Measurements from ENCODE around the gene STK35.

STK35 gene

DNA sequence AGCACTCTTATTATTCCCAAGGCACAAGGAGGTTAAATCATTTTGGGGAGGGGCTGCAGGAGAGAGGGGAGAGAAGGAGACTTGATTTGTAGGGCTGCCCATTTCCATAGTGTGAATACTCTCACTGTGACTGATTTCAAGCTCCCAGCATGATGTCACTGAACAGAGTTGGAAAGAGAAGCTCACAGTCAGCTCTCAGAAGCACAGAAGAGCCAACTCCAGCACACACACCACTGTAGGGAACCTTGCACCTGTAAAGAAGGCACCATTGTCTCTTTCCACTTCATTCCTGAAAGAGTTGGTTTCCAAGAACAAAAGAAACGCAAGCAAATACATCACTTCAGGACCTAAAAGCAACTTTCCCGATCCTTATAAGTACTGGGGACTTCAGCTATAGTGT, 12.7 kb upstream of the STK35 start:
- Mint-ChIP-seq H3K9me3 (no peaks in the 10 kb centered on the region), H3K36me3 (ENCODE audit: insufficient read depth) (no peaks in the 10 kb centered on the region), H3K4me3 (no peak overlapping the region), H3K27ac (ENCODE audit: low read depth) (no peak overlapping the region), H3K4me1 (no peaks in the 10 kb centered on the region), H3K27me3 (peaks cover 78% of the 10 kb centered on the region)
- ATAC-seq (replicated peaks; ENCODE audit: extremely low read depth, poor library complexity, severe bottlenecking) (no peak), DNase-seq (ENCODE audit: low spot score in 2 of 2) (no peak)

DNA sequence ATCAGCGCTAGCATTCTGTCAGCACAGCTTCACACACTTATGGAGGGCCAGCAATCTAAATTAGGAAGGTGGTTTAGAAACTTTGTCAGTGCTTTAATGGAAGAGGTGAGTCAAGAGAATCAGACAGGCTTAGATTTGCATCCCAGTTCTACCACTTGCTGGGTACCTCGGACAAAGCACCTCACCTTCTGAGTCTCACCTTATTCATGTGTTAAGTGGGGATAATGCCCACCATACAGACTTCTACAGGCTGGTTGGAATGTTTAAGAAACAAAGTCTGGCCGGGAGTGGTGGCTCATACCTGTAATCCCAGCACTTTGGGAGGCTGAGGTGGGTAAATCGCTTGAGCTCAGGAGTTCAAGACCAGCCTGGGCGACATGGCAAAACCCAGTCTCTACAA, 12.2 kb upstream of the STK35 start:
- no peaks in the 10 kb centered on the region for H3K4me1 Mint-ChIP-seq
- H3K9me3 Mint-ChIP-seq = no peaks in the 10 kb centered on the region
- DNase-seq (ENCODE audit: low spot score in 2 of 2) (no peak), ATAC-seq (replicated peaks; ENCODE audit: extremely low read depth, poor library complexity, severe bottlenecking) (no peak)
- no peak overlapping the region for H3K4me3 Mint-ChIP-seq
- H3K27me3 Mint-ChIP-seq = peaks cover 78% of the 10 kb centered on the region
- H3K27ac Mint-ChIP-seq (ENCODE audit: low read depth) = no peak overlapping the region
- no peaks in the 10 kb centered on the region for H3K36me3 Mint-ChIP-seq (ENCODE audit: insufficient read depth)

DNA sequence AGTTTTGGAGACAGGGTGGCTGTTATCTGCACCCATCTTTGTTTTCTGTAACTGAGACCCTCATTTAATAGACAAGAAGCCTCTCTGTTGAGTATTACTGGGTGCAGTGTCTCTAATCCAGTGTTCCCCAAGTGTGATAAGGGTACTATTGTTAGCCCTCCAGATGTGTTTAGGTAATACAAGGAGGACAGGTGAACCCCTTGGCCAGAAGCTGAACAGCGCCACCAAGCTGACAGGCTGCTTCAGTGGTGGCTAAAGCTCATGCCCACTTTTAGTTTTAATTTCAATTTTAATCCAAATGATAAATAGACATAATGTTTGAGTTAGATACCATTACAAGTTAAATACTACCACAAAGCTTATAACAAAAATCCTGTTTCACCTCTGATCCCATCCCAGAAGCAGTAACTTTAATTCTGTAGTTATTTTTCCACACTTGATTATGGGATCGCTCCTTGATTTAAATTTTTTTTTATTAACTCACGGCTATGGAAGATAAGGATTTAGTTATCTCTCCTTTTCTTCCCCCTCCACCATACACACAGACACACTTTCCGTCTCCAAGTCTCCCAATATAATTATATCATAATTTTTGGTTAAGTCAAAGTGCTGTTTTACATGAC, 8.4 kb upstream of the STK35 start:
- Mint-ChIP-seq H3K27me3 (peaks cover 61% of the 10 kb centered on the region), H3K4me3 (no peak overlapping the region), H3K9me3 (no peaks in the 10 kb centered on the region), H3K27ac (ENCODE audit: low read depth) (no peak overlapping the region), H3K36me3 (ENCODE audit: insufficient read depth) (no peaks in the 10 kb centered on the region), H3K4me1 (no peaks in the 10 kb centered on the region)
- DNase-seq (ENCODE audit: low spot score in 2 of 2) (no peak), ATAC-seq (replicated peaks; ENCODE audit: extremely low read depth, poor library complexity, severe bottlenecking) (no peak)

DNA sequence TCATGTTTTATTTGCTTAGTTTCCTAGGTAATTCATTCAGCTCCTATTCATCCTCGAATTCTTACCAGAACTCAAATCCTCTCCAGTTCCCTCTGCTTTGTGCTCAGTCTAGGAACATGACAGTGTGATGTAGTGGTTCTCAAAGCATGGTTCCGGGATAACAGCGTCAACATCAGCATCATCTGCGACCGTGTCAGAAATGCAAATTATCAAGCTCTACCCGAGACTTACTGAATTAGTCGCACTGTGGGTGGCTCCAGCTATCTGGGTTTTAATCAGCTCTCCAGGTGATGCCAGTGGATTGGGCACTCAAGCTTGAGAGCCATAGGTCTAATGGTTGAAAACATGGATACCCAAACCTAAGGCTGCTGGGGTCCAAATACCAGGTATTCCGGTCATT, 7.7 kb upstream of the STK35 start:
- Mint-ChIP-seq H3K27me3 (peaks cover 55% of the 10 kb centered on the region), H3K36me3 (ENCODE audit: insufficient read depth) (no peaks in the 10 kb centered on the region), H3K27ac (ENCODE audit: low read depth) (no peak overlapping the region), H3K4me1 (no peaks in the 10 kb centered on the region), H3K4me3 (no peak overlapping the region), H3K9me3 (no peaks in the 10 kb centered on the region)
- no peak for ATAC-seq (replicated peaks; ENCODE audit: extremely low read depth, poor library complexity, severe bottlenecking)
- DNase-seq (ENCODE audit: low spot score in 2 of 2) = no peak

DNA sequence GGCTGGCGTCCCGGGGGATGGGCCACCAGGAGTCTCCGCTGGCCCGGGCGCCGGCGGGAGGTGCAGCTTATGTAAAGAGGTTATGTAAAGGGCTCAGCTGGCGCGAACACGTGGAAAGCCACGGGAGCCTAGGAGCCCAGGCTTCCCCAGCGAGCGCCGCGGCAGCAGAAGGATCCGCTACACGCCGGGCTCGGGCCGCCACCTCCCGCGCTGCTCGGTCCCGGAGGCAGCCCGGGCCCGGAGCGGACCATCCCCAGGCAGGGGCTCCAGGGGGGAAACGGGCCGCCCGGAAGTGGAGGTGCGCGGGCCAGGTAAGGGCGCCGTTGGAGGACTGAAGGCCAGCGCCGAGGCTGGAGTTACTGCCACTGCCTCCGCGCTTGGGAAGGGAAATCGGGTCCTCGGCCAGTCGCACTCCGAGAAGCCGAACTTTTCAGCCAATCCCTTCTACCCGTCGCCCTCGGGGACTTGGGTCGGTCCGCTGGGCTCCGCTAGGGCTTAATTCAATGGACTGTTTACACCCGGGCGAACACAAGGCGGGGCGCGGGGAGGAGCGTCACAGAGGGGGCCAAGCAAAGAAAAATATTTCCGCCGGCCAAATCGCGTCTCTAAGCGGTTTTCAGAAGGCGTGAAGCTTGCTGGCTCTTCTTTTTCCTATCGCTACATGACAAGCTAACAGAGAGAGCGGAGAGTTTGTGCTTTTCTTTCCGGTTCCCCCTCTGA, 398 bp downstream of the STK35 start:
- Mint-ChIP-seq H3K4me1 (peaks cover 43% of the 10 kb centered on the region), H3K9me3 (no peaks in the 10 kb centered on the region)
- peak; percentile 84 for ATAC-seq (replicated peaks; ENCODE audit: extremely low read depth, poor library complexity, severe bottlenecking)

DNA sequence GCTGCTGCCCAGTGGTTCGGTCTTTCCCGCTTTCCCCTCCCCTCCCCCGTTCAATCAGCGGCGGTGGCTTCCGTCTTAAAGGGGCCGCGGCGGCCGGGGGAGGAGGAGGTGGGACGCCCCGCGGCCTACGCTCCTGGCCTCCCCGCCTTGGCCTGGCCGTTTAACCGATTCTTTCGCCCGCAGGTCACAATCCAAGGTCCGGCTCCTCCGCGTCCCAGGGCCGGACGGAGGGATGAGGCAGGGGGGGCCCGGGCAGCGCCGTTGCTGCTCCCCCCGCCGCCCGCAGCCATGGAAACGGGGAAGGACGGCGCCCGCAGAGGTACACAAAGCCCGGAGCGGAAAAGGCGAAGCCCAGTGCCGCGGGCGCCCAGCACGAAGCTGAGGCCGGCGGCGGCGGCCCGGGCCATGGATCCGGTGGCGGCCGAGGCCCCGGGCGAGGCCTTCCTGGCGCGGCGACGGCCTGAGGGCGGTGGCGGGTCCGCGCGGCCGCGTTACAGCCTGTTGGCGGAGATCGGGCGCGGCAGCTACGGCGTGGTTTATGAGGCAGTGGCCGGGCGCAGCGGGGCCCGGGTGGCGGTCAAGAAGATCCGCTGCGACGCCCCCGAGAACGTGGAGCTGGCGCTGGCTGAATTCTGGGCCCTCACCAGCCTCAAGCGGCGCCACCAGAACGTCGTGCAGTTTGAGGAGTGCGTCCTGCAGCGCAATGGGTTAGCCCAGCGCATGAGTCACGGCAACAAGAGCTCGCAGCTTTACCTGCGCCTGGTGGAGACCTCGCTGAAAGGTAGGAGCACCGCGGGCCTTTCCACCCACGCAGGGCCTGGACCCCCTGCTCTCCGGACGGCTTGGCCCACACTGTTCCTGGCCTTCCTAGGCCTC, 1.2 kb downstream of the STK35 start:
- peak overlapping the region; percentile 88 for H3K4me3 Mint-ChIP-seq
- H3K36me3 Mint-ChIP-seq (ENCODE audit: insufficient read depth) = peaks cover 19% of the 10 kb centered on the region
- no peaks in the 10 kb centered on the region for H3K9me3 Mint-ChIP-seq
- peaks cover 51% of the 10 kb centered on the region for H3K4me1 Mint-ChIP-seq
- DNase-seq (ENCODE audit: low spot score in 2 of 2) (peak; percentile 41 to 82), ATAC-seq (replicated peaks; ENCODE audit: extremely low read depth, poor library complexity, severe bottlenecking) (peak; percentile 71)
- H3K27me3 Mint-ChIP-seq = no peaks in the 10 kb centered on the region
- H3K27ac Mint-ChIP-seq (ENCODE audit: low read depth) = peak overlapping the region; percentile 99

More for the DNA sequence above, 398 bp downstream of the STK35 start:
- H3K27me3 Mint-ChIP-seq = no peaks in the 10 kb centered on the region
- peaks cover 19% of the 10 kb centered on the region for H3K36me3 Mint-ChIP-seq (ENCODE audit: insufficient read depth)
- peak overlapping the region; percentile 88 for H3K4me3 Mint-ChIP-seq
- peak; percentile 82 to 83 for DNase-seq (ENCODE audit: low spot score in 2 of 2)
- peak overlapping the region; percentile 99 for H3K27ac Mint-ChIP-seq (ENCODE audit: low read depth)

DNA sequence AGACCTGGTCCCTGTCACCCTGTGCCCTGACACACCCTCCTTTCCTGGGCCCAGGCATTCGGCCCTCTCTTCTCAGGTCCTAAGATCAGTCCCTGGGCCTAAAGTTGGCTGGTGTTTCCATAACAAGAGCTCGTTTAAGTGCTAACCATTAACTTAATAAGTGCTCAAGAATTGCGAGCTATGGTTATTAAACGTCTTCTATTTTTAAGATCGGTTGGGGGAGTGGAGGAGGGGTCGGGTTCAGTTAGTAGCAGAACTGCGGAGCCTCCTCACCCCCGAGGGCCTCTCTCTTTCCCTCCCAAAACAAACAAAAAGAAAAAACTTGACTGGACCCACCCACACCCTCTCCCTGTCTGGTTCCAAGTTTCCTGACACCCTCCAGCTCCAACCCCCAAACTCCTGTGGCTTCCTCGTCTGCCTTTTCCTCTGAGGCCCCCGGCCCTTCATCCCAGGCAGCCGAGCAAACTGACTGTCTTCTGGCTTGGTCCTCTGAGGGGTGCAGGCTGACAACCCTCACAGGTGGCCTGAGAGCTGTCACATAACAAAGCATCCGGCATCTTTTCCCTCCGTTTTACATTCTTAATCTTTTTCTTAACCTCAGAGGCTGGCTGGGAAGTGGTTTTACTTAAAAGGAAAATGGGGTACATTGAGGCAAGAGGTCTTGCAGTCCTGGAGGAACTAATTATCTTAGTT, 2.0 kb downstream of the STK35 start:
- Mint-ChIP-seq H3K27ac (ENCODE audit: low read depth) (peak overlapping the region; percentile 99), H3K9me3 (no peaks in the 10 kb centered on the region), H3K4me3 (peak overlapping the region; percentile 88), H3K27me3 (no peaks in the 10 kb centered on the region), H3K36me3 (ENCODE audit: insufficient read depth) (peaks cover 20% of the 10 kb centered on the region), H3K4me1 (peaks cover 59% of the 10 kb centered on the region)
- no peak for DNase-seq (ENCODE audit: low spot score in 2 of 2)
- ATAC-seq (replicated peaks; ENCODE audit: extremely low read depth, poor library complexity, severe bottlenecking) = no peak

DNA sequence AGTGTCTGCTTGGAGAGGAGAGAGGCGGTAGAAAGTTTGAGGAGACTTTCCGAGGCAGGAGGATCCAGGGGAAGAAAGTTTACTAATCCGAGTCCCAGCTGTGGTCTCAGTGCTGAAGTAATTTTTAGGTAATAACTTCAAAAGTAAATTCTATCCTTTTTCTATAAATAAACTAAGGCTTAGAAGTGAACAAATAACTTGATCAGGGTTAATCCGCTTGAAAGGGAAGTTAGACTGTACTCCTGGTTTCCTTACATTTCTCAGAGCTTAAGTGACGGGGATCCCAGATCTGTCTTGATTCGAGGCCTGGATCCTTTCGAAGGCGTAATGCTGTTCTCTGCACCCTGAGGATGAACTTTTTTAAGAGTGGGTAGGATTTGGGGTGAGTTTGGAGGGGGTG, 2.6 kb downstream of the STK35 start:
- H3K4me1 Mint-ChIP-seq = peaks cover 65% of the 10 kb centered on the region
- ATAC-seq (replicated peaks; ENCODE audit: extremely low read depth, poor library complexity, severe bottlenecking) (no peak), DNase-seq (ENCODE audit: low spot score in 2 of 2) (no peak)
- peak overlapping the region; percentile 99 for H3K27ac Mint-ChIP-seq (ENCODE audit: low read depth)
- H3K36me3 Mint-ChIP-seq (ENCODE audit: insufficient read depth) = peaks cover 20% of the 10 kb centered on the region
- H3K9me3 Mint-ChIP-seq = no peaks in the 10 kb centered on the region
- peak overlapping the region; percentile 88 for H3K4me3 Mint-ChIP-seq
- H3K27me3 Mint-ChIP-seq = no peaks in the 10 kb centered on the region

DNA sequence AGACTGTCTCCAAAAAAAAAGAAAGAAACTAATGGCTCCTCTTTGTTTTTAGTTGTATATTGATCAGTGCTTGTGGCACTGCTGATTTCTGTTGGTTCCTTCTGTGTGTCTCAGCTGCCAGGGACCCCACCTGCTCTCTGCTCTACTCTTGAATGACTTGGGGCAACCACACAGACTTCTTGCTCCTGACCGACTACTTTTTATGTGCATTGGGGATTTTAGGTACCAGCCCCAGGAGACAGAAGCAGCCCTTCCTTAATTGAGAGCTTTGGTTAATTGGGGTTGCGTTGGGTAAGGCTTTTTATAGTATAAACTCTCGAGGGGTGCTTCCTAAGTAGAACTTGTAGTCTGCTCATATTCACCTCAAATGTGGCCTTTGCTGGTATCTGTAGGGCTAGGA, 6.9 kb downstream of the STK35 start:
- DNase-seq (ENCODE audit: low spot score in 2 of 2) = no peak
- ATAC-seq (replicated peaks; ENCODE audit: extremely low read depth, poor library complexity, severe bottlenecking) = no peak
- no peak overlapping the region for H3K4me3 Mint-ChIP-seq
- H3K27ac Mint-ChIP-seq (ENCODE audit: low read depth) = peak overlapping the region; percentile 0
- H3K4me1 Mint-ChIP-seq = peaks cover 93% of the 10 kb centered on the region
- peaks cover 16% of the 10 kb centered on the region for H3K36me3 Mint-ChIP-seq (ENCODE audit: insufficient read depth)
- H3K27me3 Mint-ChIP-seq = no peaks in the 10 kb centered on the region
- no peaks in the 10 kb centered on the region for H3K9me3 Mint-ChIP-seq

DNA sequence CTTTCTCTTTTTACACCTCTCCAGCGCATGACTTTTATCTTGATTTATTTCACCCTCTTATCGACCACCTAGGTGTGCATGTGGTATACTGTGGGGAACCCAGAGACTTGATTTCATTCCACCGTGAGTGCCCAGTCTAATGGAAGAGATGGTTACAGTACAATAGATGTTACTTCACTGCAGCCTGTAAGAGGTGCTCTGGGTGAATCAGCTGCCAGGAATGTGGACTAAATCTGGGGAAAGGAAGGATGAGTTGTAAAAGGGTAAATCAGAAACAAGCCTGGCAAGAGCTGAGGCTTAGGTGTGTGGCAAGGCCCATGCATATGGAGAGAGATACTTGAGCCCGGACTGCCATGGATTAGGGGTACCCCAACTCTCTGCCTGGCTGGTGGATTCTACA, 7.4 kb downstream of the STK35 start:
- Mint-ChIP-seq H3K36me3 (ENCODE audit: insufficient read depth) (peaks cover 17% of the 10 kb centered on the region), H3K4me1 (peaks cover 93% of the 10 kb centered on the region), H3K27ac (ENCODE audit: low read depth) (peak overlapping the region; percentile 0), H3K9me3 (no peaks in the 10 kb centered on the region), H3K27me3 (no peaks in the 10 kb centered on the region), H3K4me3 (no peak overlapping the region)
- no peak for DNase-seq (ENCODE audit: low spot score in 2 of 2)
- no peak for ATAC-seq (replicated peaks; ENCODE audit: extremely low read depth, poor library complexity, severe bottlenecking)

DNA sequence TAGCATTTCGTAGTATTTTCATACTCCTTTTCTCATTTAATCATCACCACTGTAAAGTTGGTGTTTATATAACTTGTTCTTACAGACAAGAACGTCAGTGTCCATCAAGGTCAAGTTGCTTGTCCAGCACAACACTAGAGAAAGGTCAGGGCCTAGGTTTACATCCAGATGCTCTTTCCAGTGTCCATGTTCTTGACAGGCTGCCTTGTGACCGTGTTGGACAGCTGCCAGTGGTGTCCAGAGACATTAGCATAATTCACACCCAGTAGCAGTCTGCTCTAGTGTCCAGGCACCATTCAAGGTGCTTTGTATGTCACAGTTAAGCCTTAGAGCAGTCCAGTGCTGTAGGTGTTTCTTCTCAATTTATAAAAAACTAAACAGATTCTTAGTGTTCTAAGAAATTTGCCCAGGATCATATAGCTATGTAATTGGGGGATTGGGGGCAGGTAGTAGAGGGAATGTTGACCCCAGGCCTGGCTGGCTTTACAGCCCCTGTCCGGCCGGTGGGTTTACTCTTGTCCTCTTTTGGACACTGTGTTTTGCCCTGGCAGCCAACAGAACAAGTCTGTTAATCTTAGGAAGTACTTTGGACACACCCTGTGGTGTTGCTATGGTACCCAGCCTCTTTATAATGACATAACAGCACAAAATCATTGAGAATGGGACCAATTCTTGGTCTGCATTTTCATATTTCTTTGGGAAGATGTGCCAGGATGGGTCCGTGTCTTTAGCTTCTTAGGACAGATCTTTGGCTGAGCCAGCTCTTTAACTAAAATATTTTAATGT, 8.0 kb downstream of the STK35 start:
- no peak for ATAC-seq (replicated peaks; ENCODE audit: extremely low read depth, poor library complexity, severe bottlenecking)
- Mint-ChIP-seq H3K27ac (ENCODE audit: low read depth) (no peak overlapping the region), H3K4me1 (peaks cover 93% of the 10 kb centered on the region), H3K27me3 (no peaks in the 10 kb centered on the region), H3K36me3 (ENCODE audit: insufficient read depth) (peaks cover 16% of the 10 kb centered on the region), H3K4me3 (no peak overlapping the region), H3K9me3 (no peaks in the 10 kb centered on the region)
- DNase-seq (ENCODE audit: low spot score in 2 of 2) = no peak

DNA sequence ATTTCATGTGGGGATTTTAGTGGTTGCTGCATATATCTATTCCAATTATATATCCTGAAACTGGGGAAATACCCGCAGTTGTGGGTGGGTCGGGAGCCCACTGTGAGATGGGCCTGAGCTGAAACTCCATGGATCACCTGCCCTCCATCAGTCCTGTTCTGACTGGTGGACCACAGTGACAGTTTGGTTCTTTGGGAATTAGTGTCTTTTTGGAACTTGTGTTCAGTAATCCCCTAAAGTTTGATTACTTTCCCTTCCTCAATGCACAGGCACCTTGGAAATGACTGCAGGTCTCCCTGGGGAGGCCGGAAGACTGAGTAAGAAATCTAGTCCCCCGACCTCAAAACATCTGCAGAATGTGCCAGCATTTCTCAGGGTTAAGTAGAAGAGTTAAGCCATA, 11.3 kb downstream of the STK35 start:
- Mint-ChIP-seq H3K4me1 (peaks cover 77% of the 10 kb centered on the region), H3K27ac (ENCODE audit: low read depth) (no peak overlapping the region)
- ATAC-seq (replicated peaks; ENCODE audit: extremely low read depth, poor library complexity, severe bottlenecking) = no peak

More for the DNA sequence above, 11.3 kb downstream of the STK35 start:
- peaks cover 27% of the 10 kb centered on the region for H3K36me3 Mint-ChIP-seq (ENCODE audit: insufficient read depth)
- no peak overlapping the region for H3K4me3 Mint-ChIP-seq
- DNase-seq (ENCODE audit: low spot score in 2 of 2) = no peak
- no peaks in the 10 kb centered on the region for H3K27me3 Mint-ChIP-seq
- no peaks in the 10 kb centered on the region for H3K9me3 Mint-ChIP-seq
